HepG2 (cell line): ENCODE data around the gene MYBPC3. TPM values are rescaled to one million over a fixed set of nuclear protein-coding genes. Genes with fewer than 3 reads are reported as not detected.

Experiments
- ATAC-seq: fragments of 200-7000 bp; cut with Tn5 transposase; 3 replicates; pipeline ENCODE4 v1.9.1; 2020; ENCODE audit warnings: mild to moderate bottlenecking, moderate library complexity
- BruUV-seq: library from RNA; stranded (reverse); fragments of 400-500 nt; replicated peaks from 2 replicates; lab custom pipeline; 2021; lab: Mats Ljungman, UMichigan
- CTCF ChIA-PET: fragments of 300-600 bp; formaldehyde crosslinking; extraction: SDS; loops from one replicate; lab custom pipeline; 2021; ENCODE audit warnings: low total read pairs, inconsistent platforms, low intra/inter-chr PET ratio; lab: Yijun Ruan, JAX
- POLR2A ChIA-PET: fragments of 350-600 bp; sonication (Branson Sonifier 250); formaldehyde crosslinking; loops from one replicate; lab custom pipeline; 2020; ENCODE audit warnings: antibody characterized with exemption, inconsistent platforms; lab: Yijun Ruan, JAX
- DNase-seq: peaks from one replicate; pipeline ENCODE4 v3.0.0-alpha.2; 2015; ENCODE audit warnings: low spot score
- FAIRE-seq: peaks from 3 replicates; lab custom pipeline; 2011; peaks lifted over from hg19 to GRCh38; lab: Jason Lieb, UNC
- H2AFZ ChIP-seq: one replicate; pipeline ENCODE4 v1.6.1; 2011; ENCODE audit warnings: low read length, inconsistent platforms
- H3K27ac ChIP-seq: fragments of 300-600 bp; 3 replicates; pipeline ENCODE4 v1.8.0; 2011; ENCODE audit warnings: mixed run types, mild to moderate bottlenecking, mixed read lengths, low read length, inconsistent platforms; ENCODE audit not compliant: insufficient read depth; ENCODE audit errors: extremely low read length
- H3K27me3 ChIP-seq, 2 experiments: fragments of 200-600 bp in 1 of 2; 2 replicates in 1 of 2; 3 replicates in 1 of 2; pipeline versions ENCODE4 v1.6.0 to v1.8.0; 2011; ENCODE audit warnings: low read length in 2 of 2, mild to moderate bottlenecking in 2 of 2, moderate library complexity in 2 of 2, inconsistent platforms in 1 of 2; ENCODE audit not compliant: insufficient read depth in 2 of 2, control insufficient read depth in 1 of 2
- H3K36me3 ChIP-seq, 2 experiments: fragments of 200-600 bp in 1 of 2; replicated peaks in 1 of 2; 2 replicates in 1 of 2; 3 replicates in 1 of 2; pipeline versions ENCODE4 v1.5.1 to v1.8.0; 2011; ENCODE audit warnings: low read length in 2 of 2, inconsistent platforms in 1 of 2; ENCODE audit not compliant: insufficient read depth in 2 of 2, control insufficient read depth in 1 of 2
- H3K4me1 ChIP-seq: 2 replicates; pipeline ENCODE4 v1.5.1; 2012; ENCODE audit warnings: low read length, inconsistent platforms; ENCODE audit not compliant: insufficient read depth
- H3K4me2 ChIP-seq: 2 replicates; pipeline ENCODE4 v1.6.0; 2011; ENCODE audit warnings: low read depth, low read length, inconsistent platforms
- H3K4me3 ChIP-seq, 3 experiments: fragments of 200-600 bp in 1 of 3; sonication (generic), shearing (Covaris generic) in 1 of 3; replicated peaks in 1 of 3; 2 replicates each; pipeline ENCODE4 v1.5.1; 2011 to 2016; ENCODE audit warnings: low read length in 3 of 3, inconsistent platforms in 2 of 3, low read depth in 2 of 3, mild to moderate bottlenecking in 2 of 3, control low read depth in 1 of 3, mixed read lengths in 1 of 3; ENCODE audit not compliant: insufficient read depth in 1 of 3
- H3K79me2 ChIP-seq: one replicate; pipeline ENCODE4 v1.6.1; 2011; ENCODE audit warnings: low read length, inconsistent platforms; ENCODE audit not compliant: insufficient read depth
- H3K9ac ChIP-seq: 2 replicates; pipeline ENCODE4 v1.6.0; 2011; ENCODE audit warnings: mild to moderate bottlenecking, low read depth, low read length, inconsistent platforms; ENCODE audit not compliant: insufficient read depth
- H3K9me3 ChIP-seq: 2 replicates; pipeline ENCODE4 v1.5.1; 2012; ENCODE audit warnings: mild to moderate bottlenecking, low read length
- H4K20me1 ChIP-seq: 2 replicates; pipeline ENCODE4 v1.6.0; 2011; ENCODE audit warnings: inconsistent platforms, mild to moderate bottlenecking, low read length, moderate library complexity; ENCODE audit not compliant: insufficient read depth
- ATM ChIP-seq: fragments of 450-650 bp; IDR thresholded peaks from 2 replicates; pipeline ENCODE4 v1.7.1; 2017; ENCODE audit warnings: mild to moderate bottlenecking, borderline replicate concordance
- CBX2 ChIP-seq, 2 experiments: fragments of 200-600 bp in 1 of 2; sonication (generic); formaldehyde crosslinking in 1 of 2; IDR thresholded peaks; 2 replicates each; pipeline versions ENCODE4 v1.7.0 to v1.8.1; 2018 to 2022; ENCODE audit warnings: low read depth in 2 of 2, low read length in 1 of 2, mild to moderate bottlenecking in 1 of 2, missing genetic modification reagents in 1 of 2
- HMGA1 ChIP-seq: sonication (generic); formaldehyde crosslinking; conservative IDR thresholded peaks from 2 replicates; pipeline ENCODE4 v1.4.0; 2020; ENCODE audit warnings: missing genetic modification reagents
- RFX5 ChIP-seq: IDR thresholded peaks from 2 replicates; pipeline ENCODE4 v1.6.1; 2011; ENCODE audit warnings: low read depth, low read length, improper control_type of control experiment
- SNAPC2 ChIP-seq: sonication (generic); formaldehyde crosslinking; IDR thresholded peaks from 2 replicates; pipeline ENCODE4 v1.8.1; 2022; ENCODE audit warnings: mild to moderate bottlenecking, missing genetic modification reagents
- ZMYM4 ChIP-seq: sonication (generic); formaldehyde crosslinking; IDR thresholded peaks from 2 replicates; pipeline ENCODE4 v1.8.1; 2023; ENCODE audit warnings: mild to moderate bottlenecking, missing genetic modification reagents
- WGBS: methylation state at CpG from one replicate; pipeline ENCODE4 v1.1.6; 2017; ENCODE audit warnings: low lambda C conversion rate; 5-methylcytosine and 5-hydroxymethylcytosine counted together
- in situ Hi-C: cut with HindIII; loops from 2 replicates; pipeline ENCODE4 v1.10.0; 2017; ENCODE audit warnings: low pct_unique_long_range_greater_than_20kb; ENCODE audit not compliant: extremely low pct_ligation_motif_present
- intact Hi-C: fragments of 100-400 bp; cut with micrococcal nuclease; formaldehyde crosslinking; loops from one replicate; pipeline ENCODE4 v1.10.0; 2022; ENCODE audit not compliant: unreplicated experiment
- polyA plus RNA-seq, 8 experiments: library from polyadenylated mRNA; depleted of rRNA in 3 of 8; stranded (reverse) in 7 of 8; unstranded in 1 of 8; fragments of >200 nt; fragmentation: Illumina TruSeq in 4 of 8; extraction: Trizol in 4 of 8; gene quantifications; 2 replicates each; pipeline versions ENCODE4 v1.2.1 to v1.2.3, GENCODE V29; 2011 to 2016; ENCODE audit warnings: low read depth in 4 of 8, missing spikeins in 1 of 8, mixed read lengths in 1 of 8; ENCODE audit not compliant: insufficient read depth in 1 of 8
- total RNA-seq, 5 experiments: library from RNA; depleted of rRNA; stranded (reverse); fragments of >200 nt; fragmentation: Illumina TruSeq; extraction: Trizol; gene quantifications; 2 replicates each; pipeline ENCODE4 v1.2.3, GENCODE V29; 2016; ENCODE audit warnings: low read depth in 1 of 5
- TF ChIP-seq, protein P1 (sequence below): IDR thresholded peaks from 2 replicates; pipeline ENCODE4 v1.4.0; 2020; ENCODE audit warnings: mild to moderate bottlenecking, missing genetic modification reagents
- TF ChIP-seq, protein P2 (sequence below): sonication (generic); formaldehyde crosslinking; IDR thresholded peaks from 2 replicates; pipeline ENCODE4 v1.4.0; 2020; ENCODE audit warnings: missing genetic modification reagents
- TF ChIP-seq, protein P3 (sequence below): fragments of 450-650 bp; IDR thresholded peaks from 2 replicates; pipeline ENCODE4 v1.6.1; 2016

Gene MYBPC3
- total and polyA plus RNA-seq, 2 of the 13 experiments (the other 11 are each of a cell fraction or from before 2014, with no cell fraction given), result not detected

DNA sequence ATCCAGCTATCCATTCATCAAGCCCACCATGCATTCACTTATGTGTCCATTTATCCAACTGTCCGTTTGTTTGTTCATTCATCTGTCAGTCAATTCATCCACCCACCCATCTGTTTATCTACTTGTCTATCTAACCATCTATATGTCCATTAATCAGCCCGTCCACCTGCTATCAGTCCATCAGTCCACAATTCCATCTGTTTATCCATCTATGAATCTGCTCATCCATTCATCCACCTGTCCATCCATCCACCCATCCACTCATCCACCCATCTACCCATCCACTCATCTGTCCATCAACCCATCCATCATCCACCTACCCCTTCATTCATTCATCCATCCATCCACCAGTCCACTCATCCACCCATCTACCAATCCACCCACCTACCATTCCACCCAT lies 26.8 kb upstream of the MYBPC3 start:
- ChIA-PET CTCF (no interaction called here), POLR2A (no interaction called here)
- H3K4me2 ChIP-seq, result no peak overlapping the region
- no peaks in the 10 kb centered on the region for H3K9me3 ChIP-seq
- DNase-seq, result no peak
- H4K20me1 ChIP-seq, result no peaks in the 10 kb centered on the region
- no peak overlapping the region for H3K27ac ChIP-seq
- H3K27me3 ChIP-seq, result peaks cover 1 to 11% of the 10 kb centered on the region in 2 experiments; a peak in 2 of 5 replicates
- no peak overlapping the region for H2AFZ ChIP-seq
- intact Hi-C loops (no loop called here), in situ Hi-C loops (loop anchor here (10.0 kb wide), 1 partner anchor 75 kb away; no protein-coding TSS in a partner anchor)
- WGBS, result 4% methylated on average over 2 of the region's 2 CpGs
- no peak overlapping the region for H3K9ac ChIP-seq
- BruUV-seq, result no TSS peak
- H3K4me1 ChIP-seq, result peaks cover 12% of the 10 kb centered on the region; the same call in 1 of the 2 replicates
- H3K79me2 ChIP-seq, result no peaks in the 10 kb centered on the region
- H3K36me3 ChIP-seq, result no peaks in the 10 kb centered on the region
- TF ChIP-seq, protein P1, sequence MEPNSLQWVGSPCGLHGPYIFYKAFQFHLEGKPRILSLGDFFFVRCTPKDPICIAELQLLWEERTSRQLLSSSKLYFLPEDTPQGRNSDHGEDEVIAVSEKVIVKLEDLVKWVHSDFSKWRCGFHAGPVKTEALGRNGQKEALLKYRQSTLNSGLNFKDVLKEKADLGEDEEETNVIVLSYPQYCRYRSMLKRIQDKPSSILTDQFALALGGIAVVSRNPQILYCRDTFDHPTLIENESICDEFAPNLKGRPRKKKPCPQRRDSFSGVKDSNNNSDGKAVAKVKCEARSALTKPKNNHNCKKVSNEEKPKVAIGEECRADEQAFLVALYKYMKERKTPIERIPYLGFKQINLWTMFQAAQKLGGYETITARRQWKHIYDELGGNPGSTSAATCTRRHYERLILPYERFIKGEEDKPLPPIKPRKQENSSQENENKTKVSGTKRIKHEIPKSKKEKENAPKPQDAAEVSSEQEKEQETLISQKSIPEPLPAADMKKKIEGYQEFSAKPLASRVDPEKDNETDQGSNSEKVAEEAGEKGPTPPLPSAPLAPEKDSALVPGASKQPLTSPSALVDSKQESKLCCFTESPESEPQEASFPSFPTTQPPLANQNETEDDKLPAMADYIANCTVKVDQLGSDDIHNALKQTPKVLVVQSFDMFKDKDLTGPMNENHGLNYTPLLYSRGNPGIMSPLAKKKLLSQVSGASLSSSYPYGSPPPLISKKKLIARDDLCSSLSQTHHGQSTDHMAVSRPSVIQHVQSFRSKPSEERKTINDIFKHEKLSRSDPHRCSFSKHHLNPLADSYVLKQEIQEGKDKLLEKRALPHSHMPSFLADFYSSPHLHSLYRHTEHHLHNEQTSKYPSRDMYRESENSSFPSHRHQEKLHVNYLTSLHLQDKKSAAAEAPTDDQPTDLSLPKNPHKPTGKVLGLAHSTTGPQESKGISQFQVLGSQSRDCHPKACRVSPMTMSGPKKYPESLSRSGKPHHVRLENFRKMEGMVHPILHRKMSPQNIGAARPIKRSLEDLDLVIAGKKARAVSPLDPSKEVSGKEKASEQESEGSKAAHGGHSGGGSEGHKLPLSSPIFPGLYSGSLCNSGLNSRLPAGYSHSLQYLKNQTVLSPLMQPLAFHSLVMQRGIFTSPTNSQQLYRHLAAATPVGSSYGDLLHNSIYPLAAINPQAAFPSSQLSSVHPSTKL (CRISPR knock-in tag), result no peak
- TF ChIP-seq, protein P2, sequence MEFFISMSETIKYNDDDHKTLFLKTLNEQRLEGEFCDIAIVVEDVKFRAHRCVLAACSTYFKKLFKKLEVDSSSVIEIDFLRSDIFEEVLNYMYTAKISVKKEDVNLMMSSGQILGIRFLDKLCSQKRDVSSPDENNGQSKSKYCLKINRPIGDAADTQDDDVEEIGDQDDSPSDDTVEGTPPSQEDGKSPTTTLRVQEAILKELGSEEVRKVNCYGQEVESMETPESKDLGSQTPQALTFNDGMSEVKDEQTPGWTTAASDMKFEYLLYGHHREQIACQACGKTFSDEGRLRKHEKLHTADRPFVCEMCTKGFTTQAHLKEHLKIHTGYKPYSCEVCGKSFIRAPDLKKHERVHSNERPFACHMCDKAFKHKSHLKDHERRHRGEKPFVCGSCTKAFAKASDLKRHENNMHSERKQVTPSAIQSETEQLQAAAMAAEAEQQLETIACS, result no peak
- TF ChIP-seq RFX5, result no peak
- no peak for TF ChIP-seq ZMYM4 (CRISPR knock-in tag)
- TF ChIP-seq, protein P3, sequence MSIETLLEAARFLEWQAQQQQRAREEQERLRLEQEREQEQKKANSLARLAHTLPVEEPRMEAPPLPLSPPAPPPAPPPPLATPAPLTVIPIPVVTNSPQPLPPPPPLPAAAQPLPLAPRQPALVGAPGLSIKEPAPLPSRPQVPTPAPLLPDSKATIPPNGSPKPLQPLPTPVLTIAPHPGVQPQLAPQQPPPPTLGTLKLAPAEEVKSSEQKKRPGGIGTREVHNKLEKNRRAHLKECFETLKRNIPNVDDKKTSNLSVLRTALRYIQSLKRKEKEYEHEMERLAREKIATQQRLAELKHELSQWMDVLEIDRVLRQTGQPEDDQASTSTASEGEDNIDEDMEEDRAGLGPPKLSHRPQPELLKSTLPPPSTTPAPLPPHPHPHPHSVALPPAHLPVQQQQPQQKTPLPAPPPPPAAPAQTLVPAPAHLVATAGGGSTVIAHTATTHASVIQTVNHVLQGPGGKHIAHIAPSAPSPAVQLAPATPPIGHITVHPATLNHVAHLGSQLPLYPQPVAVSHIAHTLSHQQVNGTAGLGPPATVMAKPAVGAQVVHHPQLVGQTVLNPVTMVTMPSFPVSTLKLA, result peak; percentile 27; the same call in 1 of the 2 replicates
- no peak for TF ChIP-seq CBX2 (IDR thresholded peaks at IDR 0.05; ENCODE audit: low read depth, low read length)
- TF ChIP-seq CBX2 (CRISPR knock-in tag; IDR thresholded peaks at IDR 0.05; ENCODE audit: low read depth), result no peak
- no peak for TF ChIP-seq SNAPC2
- no peak for TF ChIP-seq HMGA1 (CRISPR knock-in tag)
- no peak for TF ChIP-seq ATM
- H3K4me3 ChIP-seq, result no peak overlapping the region
- FAIRE-seq, result no peak
- ATAC-seq, result no peak
